Adipocyte (in vitro differentiated cells): Measurements from ENCODE around the gene HPCAL4.

ENCODE experiments used
- DNase-seq: peaks from one replicate; pipeline ENCODE4 v3.0.0-alpha.2; 2015; ENCODE audit warnings: low read depth
- H3K27me3 ChIP-seq: replicated peaks from 2 replicates; pipeline ENCODE4 v1.7.0; 2013; ENCODE audit warnings: mild to moderate bottlenecking, low read length, moderate library complexity; ENCODE audit not compliant: control insufficient read depth, insufficient read depth
- H3K36me3 ChIP-seq: 2 replicates; pipeline ENCODE4 v1.7.0; 2013; ENCODE audit warnings: low read length, mild to moderate bottlenecking, moderate library complexity; ENCODE audit not compliant: control insufficient read depth, insufficient read depth, severe bottlenecking
- H3K4me1 ChIP-seq: 2 replicates; pipeline ENCODE4 v1.7.0; 2013; ENCODE audit warnings: mild to moderate bottlenecking, low read length, moderate library complexity; ENCODE audit not compliant: control insufficient read depth, insufficient read depth
- H3K4me3 ChIP-seq: 2 replicates; pipeline ENCODE4 v1.7.0; 2013; ENCODE audit warnings: mild to moderate bottlenecking, low read length, moderate library complexity
- H3K9ac ChIP-seq: 2 replicates; pipeline ENCODE4 v1.7.0; 2013; ENCODE audit warnings: mild to moderate bottlenecking, low read length, moderate library complexity
- H3K9me3 ChIP-seq: 2 replicates; pipeline ENCODE4 v1.7.0; 2013; ENCODE audit warnings: mild to moderate bottlenecking, low read length, moderate library complexity; ENCODE audit not compliant: control insufficient read depth

The HPCAL4 gene

GRCh38 chr1:39635205-39635870 lies 55.9 kb downstream of the HPCAL4 start:
- H3K4me3 ChIP-seq: no peak overlapping the region
- no peaks in the 10 kb centered on the region for H3K4me1 ChIP-seq
- H3K36me3 ChIP-seq: no peaks in the 10 kb centered on the region
- H3K27me3 ChIP-seq: peaks cover 78% of the 10 kb centered on the region
- DNase-seq: no peak
- H3K9ac ChIP-seq: no peak overlapping the region
- H3K9me3 ChIP-seq: no peaks in the 10 kb centered on the region

DNA sequence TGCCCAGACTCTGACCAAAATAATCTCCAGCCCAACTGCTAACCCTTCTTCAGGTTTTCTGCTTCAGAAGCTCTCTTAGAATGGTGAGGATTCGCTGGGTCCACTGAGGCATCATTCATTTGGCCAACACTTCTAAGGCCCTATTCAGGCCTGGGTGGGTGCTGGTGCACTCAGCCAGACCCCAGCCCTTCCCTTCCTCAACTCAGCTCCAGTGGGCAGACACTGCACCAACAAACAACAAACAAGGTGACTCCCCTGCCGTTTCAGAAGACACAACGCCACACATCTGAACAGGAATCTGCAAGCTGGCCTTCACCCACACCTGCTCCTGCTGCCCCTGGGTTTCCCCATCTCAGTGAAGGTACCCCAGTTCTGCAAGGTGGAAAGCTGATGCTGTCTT lies 57.8 kb downstream of the HPCAL4 start:
- Histone ChIP-seq H3K27me3 (peaks cover 79% of the 10 kb centered on the region), H3K9ac (no peak overlapping the region), H3K4me1 (no peaks in the 10 kb centered on the region), H3K9me3 (no peaks in the 10 kb centered on the region), H3K4me3 (no peak overlapping the region), H3K36me3 (no peaks in the 10 kb centered on the region)
- DNase-seq: no peak

- Histone ChIP-seq H3K27me3 (peaks cover 76% of the 10 kb centered on the region), H3K9me3 (no peaks in the 10 kb centered on the region), H3K4me1 (no peaks in the 10 kb centered on the region), H3K9ac (no peak overlapping the region), H3K36me3 (no peaks in the 10 kb centered on the region), H3K4me3 (no peak overlapping the region)
- DNase-seq: peak; percentile 90
These were observed 58.4 kb downstream of the HPCAL4 start for GRCh38 chr1:39632682-39633417.

GRCh38 chr1:39632323-39632681 lies 58.9 kb downstream of the HPCAL4 start:
- H3K36me3 ChIP-seq: no peaks in the 10 kb centered on the region
- H3K4me3 ChIP-seq: no peak overlapping the region
- no peak for DNase-seq
- no peaks in the 10 kb centered on the region for H3K9me3 ChIP-seq
- no peaks in the 10 kb centered on the region for H3K4me1 ChIP-seq
- no peak overlapping the region for H3K9ac ChIP-seq
- peaks cover 75% of the 10 kb centered on the region for H3K27me3 ChIP-seq

GRCh38 chr1:39631361-39632322 lies 59.6 kb downstream of the HPCAL4 start:
- DNase-seq: no peak
- Histone ChIP-seq H3K9ac (no peak overlapping the region), H3K9me3 (no peaks in the 10 kb centered on the region), H3K4me3 (no peak overlapping the region), H3K4me1 (no peaks in the 10 kb centered on the region), H3K36me3 (no peaks in the 10 kb centered on the region), H3K27me3 (peaks cover 69% of the 10 kb centered on the region)

- DNase-seq: no peak
- Histone ChIP-seq H3K4me1 (peaks cover 14% of the 10 kb centered on the region), H3K4me3 (no peak overlapping the region), H3K9ac (no peak overlapping the region), H3K27me3 (peaks cover 59% of the 10 kb centered on the region), H3K36me3 (no peaks in the 10 kb centered on the region), H3K9me3 (no peaks in the 10 kb centered on the region)
These were observed 62.4 kb downstream of the HPCAL4 start for GRCh38 chr1:39628807-39629350.
